Lung (tissue), 12 donors: ENCODE results near the gene GARIN5A. TPM values are rescaled to one million over a fixed set of nuclear protein-coding genes. Genes with fewer than 3 reads are reported as not detected.
A peak's percentile ranks its signal among the peaks of the same experiment; 100 is the strongest.

ENCODE experiments used
- ATAC-seq: fragments of 200-7000 bp; cut with Tn5 transposase; one replicate; pipeline ENCODE4 v1.9.1; 2020; ENCODE audit warnings: moderate number of reproducible peaks; ENCODE audit not compliant: insufficient read depth, low FRiP score
- DNase-seq, 3 donors: peaks; one replicate each; pipeline ENCODE4 v3.0.0-alpha.2; 2013 to 2017
- H3K27ac ChIP-seq, 2 donors: one replicate each; pipeline ENCODE4 v1.5.1; 2013; ENCODE audit warnings: mild to moderate bottlenecking in 2 of 2, moderate library complexity in 2 of 2, control low read depth in 1 of 2, inconsistent platforms in 1 of 2, low read depth in 1 of 2, low read length in 1 of 2
- H3K27me3 ChIP-seq, 3 donors: one replicate each; pipeline ENCODE4 v1.5.1; 2013; ENCODE audit warnings: low read length in 2 of 3; ENCODE audit not compliant: control insufficient read depth in 3 of 3, insufficient read depth in 3 of 3
- H3K36me3 ChIP-seq, 4 donors: one replicate each; pipeline ENCODE4 v1.5.1; 2013; ENCODE audit warnings: low read length in 4 of 4, mild to moderate bottlenecking in 1 of 4, moderate library complexity in 1 of 4; ENCODE audit not compliant: control insufficient read depth in 4 of 4, insufficient read depth in 4 of 4
- H3K4me1 ChIP-seq, 5 donors: one replicate each; pipeline ENCODE4 v1.5.1; 2013; ENCODE audit warnings: low read length in 5 of 5, mild to moderate bottlenecking in 2 of 5, moderate library complexity in 1 of 5; ENCODE audit not compliant: control insufficient read depth in 5 of 5, insufficient read depth in 5 of 5
- H3K4me3 ChIP-seq: one replicate; pipeline ENCODE4 v1.5.1; 2013; ENCODE audit warnings: mild to moderate bottlenecking, control low read depth, moderate library complexity
- H3K9ac ChIP-seq, 2 donors: one replicate each; pipeline ENCODE4 v1.5.1; 2013; ENCODE audit warnings: low read length in 2 of 2, control low read depth in 1 of 2; ENCODE audit not compliant: insufficient read depth in 1 of 2
- H3K9me3 ChIP-seq, 4 donors: one replicate each; pipeline ENCODE4 v1.5.1; 2013; ENCODE audit warnings: low read length in 3 of 4, mild to moderate bottlenecking in 1 of 4, moderate library complexity in 1 of 4; ENCODE audit not compliant: control insufficient read depth in 4 of 4, insufficient read depth in 3 of 4
- WGBS, 2 donors: extraction: QIAGEN DNeasy Blood & Tissue Kit; methylation state at CpG; one replicate each; pipeline ENCODE4 v1.1.7; 2013; 5-methylcytosine and 5-hydroxymethylcytosine counted together
- polyA plus RNA-seq, 2 donors: library from polyadenylated mRNA; stranded (reverse); fragments of 200-250 nt; gene quantifications; one replicate each; pipeline ENCODE4 v1.2.1, GENCODE V29; 2013
- total RNA-seq, 2 donors: library from RNA; depleted of rRNA in 1 of 2; stranded (reverse); fragments of >200 nt in 1 of 2; gene quantifications; one replicate each; pipeline ENCODE4 v1.2.1, GENCODE V29; 2014 to 2021
- TF ChIP-seq, protein P1 (sequence below): IDR thresholded peaks from 2 replicates; pipeline ENCODE4 v1.5.1; 2012; ENCODE audit warnings: mild to moderate bottlenecking; ENCODE audit errors: control extremely low read depth, extremely low read depth
- donor health status: control.
- donor health status: control.
- donor health status: Bipolar disorder and iron deficiency.
- donor health status: healthy.
- donor health status: DM: yes; HTN: yes; CAD: no.

The GARIN5A gene
- total and polyA plus RNA-seq, 4 donors = 1.7 to 5.0 (median 2.4) TPM

DNA sequence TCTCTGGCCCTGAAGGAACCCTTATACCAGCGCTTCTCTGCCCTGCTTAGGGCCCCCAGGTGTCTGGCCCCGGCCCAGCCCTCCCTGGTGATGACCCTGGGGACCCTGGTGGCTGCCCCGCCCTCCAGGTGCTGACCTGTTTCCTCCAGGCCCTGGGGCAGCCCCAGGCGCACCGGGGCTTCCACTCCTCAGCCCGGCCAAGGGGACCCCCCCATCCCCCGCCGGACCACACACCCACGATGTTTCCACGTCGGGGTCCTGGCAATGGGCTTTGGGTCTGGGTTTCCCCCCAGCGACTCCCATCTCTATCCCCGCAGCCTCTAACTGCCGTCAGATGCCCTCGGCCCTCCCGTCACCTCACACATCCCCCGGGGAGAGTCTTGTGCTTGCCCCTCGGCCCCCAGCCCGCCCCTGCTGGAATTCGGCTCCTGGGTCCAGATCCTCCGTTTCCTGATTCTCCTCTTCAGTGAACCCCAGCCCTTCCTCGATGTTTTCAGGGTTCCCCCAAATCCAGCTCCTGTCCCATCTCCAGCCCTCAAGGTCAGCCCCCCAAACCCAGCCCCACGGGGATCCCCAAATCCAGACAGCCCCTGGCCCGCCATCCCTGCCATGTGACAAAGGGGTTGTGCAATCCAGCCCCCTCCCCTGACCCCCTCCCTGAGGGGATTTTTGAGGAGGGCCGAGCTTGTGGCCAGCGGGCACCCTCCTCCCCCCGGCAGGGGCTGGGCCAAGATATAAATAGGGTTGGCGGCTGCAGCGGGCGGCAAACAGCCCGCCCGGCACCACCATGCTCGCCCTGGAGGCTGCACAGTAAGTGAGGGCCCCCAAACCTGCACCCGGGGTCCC is 58.2 kb downstream of the GARIN5A start, which contains the start of gene SPIB:
SPIB (plus strand) TSS at position 763 of the 846 bp plus-strand sequence; CDS start at position 788, 25 bp downstream.
- Histone ChIP-seq H3K27ac (no peak within 1 kb of the TSS), H3K4me3 (no peak within 1 kb of the TSS), H3K4me1 (peaks cover 0 to 4% (median 0%) of the 10 kb centered on the region in 5 donors), H3K36me3 (peaks cover 0 to 2% (median 0%) of the 10 kb centered on the region in 4 donors), H3K9ac (peak within 1 kb of the TSS in 1 of 2 donors; percentile 5), H3K27me3 (peaks cover 0 to 14% (median 12%) of the 10 kb centered on the region in 3 donors), H3K9me3 (no peaks in the 10 kb centered on the region)
- ATAC-seq (no peak), DNase-seq (peak in 2 of 3 donors; percentile 38 to 50)
- TF ChIP-seq, protein P1, sequence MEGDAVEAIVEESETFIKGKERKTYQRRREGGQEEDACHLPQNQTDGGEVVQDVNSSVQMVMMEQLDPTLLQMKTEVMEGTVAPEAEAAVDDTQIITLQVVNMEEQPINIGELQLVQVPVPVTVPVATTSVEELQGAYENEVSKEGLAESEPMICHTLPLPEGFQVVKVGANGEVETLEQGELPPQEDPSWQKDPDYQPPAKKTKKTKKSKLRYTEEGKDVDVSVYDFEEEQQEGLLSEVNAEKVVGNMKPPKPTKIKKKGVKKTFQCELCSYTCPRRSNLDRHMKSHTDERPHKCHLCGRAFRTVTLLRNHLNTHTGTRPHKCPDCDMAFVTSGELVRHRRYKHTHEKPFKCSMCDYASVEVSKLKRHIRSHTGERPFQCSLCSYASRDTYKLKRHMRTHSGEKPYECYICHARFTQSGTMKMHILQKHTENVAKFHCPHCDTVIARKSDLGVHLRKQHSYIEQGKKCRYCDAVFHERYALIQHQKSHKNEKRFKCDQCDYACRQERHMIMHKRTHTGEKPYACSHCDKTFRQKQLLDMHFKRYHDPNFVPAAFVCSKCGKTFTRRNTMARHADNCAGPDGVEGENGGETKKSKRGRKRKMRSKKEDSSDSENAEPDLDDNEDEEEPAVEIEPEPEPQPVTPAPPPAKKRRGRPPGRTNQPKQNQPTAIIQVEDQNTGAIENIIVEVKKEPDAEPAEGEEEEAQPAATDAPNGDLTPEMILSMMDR = no peak
- 27 to 42% methylated on average over 33 to 34 of the region's 34 CpGs for WGBS, 2 donors

DNA sequence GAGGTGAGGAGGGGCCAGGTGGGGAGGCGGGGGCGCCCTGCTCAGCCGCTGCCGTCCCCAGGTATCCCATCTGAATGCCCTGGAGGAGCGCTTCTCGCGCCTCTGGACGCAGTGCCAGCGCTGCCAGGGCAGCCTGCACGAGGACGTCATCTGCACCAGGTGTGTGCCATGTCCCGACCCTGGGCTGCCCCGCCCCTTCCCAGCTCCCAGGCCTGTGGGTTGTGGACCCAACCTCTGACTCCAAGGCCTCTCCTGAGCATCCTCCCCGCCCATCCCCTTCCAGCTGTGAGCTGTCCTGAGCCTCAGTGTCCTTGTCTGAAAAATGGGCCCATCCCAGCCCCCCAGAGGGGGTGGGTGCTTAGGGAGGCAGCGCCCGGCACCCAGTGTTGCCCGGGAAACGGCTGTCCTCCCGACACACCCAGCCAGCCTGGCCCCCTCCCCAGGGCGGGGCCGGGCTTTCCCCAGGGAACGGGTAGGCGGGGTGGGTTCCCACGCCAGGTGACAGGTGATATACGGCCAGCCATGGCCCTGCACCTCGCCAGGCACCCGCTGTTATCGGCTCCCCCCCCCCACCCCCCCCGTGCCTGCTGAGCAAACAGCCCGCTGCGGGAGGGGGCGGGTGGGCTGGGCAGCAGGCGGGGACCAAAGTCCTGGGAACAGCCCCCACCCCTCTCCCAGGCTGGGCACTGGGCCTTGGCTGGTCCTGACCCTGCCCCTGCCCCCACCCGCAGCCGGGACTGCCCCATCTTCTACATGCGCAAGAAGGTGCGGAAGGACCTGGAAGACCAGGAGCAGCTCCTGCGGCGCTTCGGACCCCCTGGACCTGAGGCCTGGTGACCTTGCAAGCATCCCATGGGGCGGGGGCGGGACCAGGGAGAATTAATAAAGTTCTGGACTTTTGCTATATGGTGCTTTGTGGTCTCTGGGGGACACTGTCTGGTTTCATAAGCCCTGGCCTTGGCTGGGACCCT is 59.3 kb downstream of the GARIN5A start:
- no peak for ATAC-seq
- H3K9me3 ChIP-seq = no peaks in the 10 kb centered on the region
- H3K27ac ChIP-seq = no peak overlapping the region
- H3K4me1 ChIP-seq = peaks cover 0 to 4% (median 0%) of the 10 kb centered on the region in 5 donors
- H3K9ac ChIP-seq = no peak overlapping the region
- H3K4me3 ChIP-seq = no peak overlapping the region
- TF ChIP-seq, protein P1 = no peak
- H3K27me3 ChIP-seq = peaks cover 0 to 14% (median 12%) of the 10 kb centered on the region in 3 donors
- WGBS, 2 donors = 72 to 84% methylated on average over 36 to 42 of the region's 42 CpGs
- DNase-seq = no peak
- peaks cover 0 to 9% (median 0%) of the 10 kb centered on the region in 4 donors for H3K36me3 ChIP-seq

Other genes starting within 250 kb of the GARIN5A start
- gene KCNC3, start 147.5 kb downstream of the GARIN5A start, total RNA-seq = 10 to 100 TPM in 1 of 2 donors, 1 to 10 TPM in 1; 4.6 to 13.2 TPM
- 1 to 10 TPM; 2.6 to 5.7 TPM for gene KCNC3, start 147.5 kb downstream of the GARIN5A start, polyA plus RNA-seq
- gene NAPSA, start 111.2 kb downstream of the GARIN5A start, total RNA-seq = 1,000 to 10,000 TPM in 1 of 2 donors, 100 to 1,000 TPM in 1; 655 to 1,838 TPM
- gene NAPSA, start 111.2 kb downstream of the GARIN5A start, polyA plus RNA-seq = 1,000 to 10,000 TPM; 1,027 to 2,584 TPM
- 10 to 100 TPM; 52.5 to 96.4 TPM for gene NR1H2, start 100.4 kb downstream of the GARIN5A start, total RNA-seq
- gene NR1H2, start 100.4 kb downstream of the GARIN5A start, polyA plus RNA-seq = 100 to 1,000 TPM; 103 to 114 TPM
- gene POLD1, start 92.5 kb downstream of the GARIN5A start, total RNA-seq = 10 to 100 TPM; 20.2 to 49.3 TPM
- gene POLD1, start 92.5 kb downstream of the GARIN5A start, polyA plus RNA-seq = 10 to 100 TPM; 28.7 to 55.1 TPM
- 10 to 100 TPM in 1 of 2 donors, under 1 TPM in 1; 0.31 to 10.5 TPM for gene SPIB, start 57.9 kb downstream of the GARIN5A start, total RNA-seq
- gene SPIB, start 57.9 kb downstream of the GARIN5A start, polyA plus RNA-seq = under 1 TPM; 0.22 to 0.98 TPM
- under 1 TPM; 0.21 to 0.91 TPM for gene MYBPC2, start 44.0 kb downstream of the GARIN5A start, total RNA-seq
- under 1 TPM; 0.04 to 0.55 TPM for gene MYBPC2, start 44.0 kb downstream of the GARIN5A start, polyA plus RNA-seq
- gene EMC10, start 341 bp downstream of the GARIN5A start, total RNA-seq = 100 to 1,000 TPM in 1 of 2 donors, 10 to 100 TPM in 1; 62.2 to 165 TPM
- gene EMC10, start 341 bp downstream of the GARIN5A start, polyA plus RNA-seq = 100 to 1,000 TPM; 133 to 140 TPM
- 10 to 100 TPM in 1 of 2 donors, 1 to 10 TPM in 1; 9.8 to 66.9 TPM for gene JOSD2, start 34.3 kb upstream of the GARIN5A start, total RNA-seq
- 10 to 100 TPM; 60.2 to 76.8 TPM for gene JOSD2, start 34.3 kb upstream of the GARIN5A start, polyA plus RNA-seq
- not detected for gene ASPDH, start 37.1 kb upstream of the GARIN5A start, total RNA-seq
- not detected for gene ASPDH, start 37.1 kb upstream of the GARIN5A start, polyA plus RNA-seq
- 10 to 100 TPM in 1 of 2 donors, 1 to 10 TPM in 1; 2.5 to 10.8 TPM for gene LRRC4B, start 91.6 kb upstream of the GARIN5A start, total RNA-seq
- 1 to 10 TPM; 1.7 to 3.0 TPM for gene LRRC4B, start 91.6 kb upstream of the GARIN5A start, polyA plus RNA-seq
- 1 to 10 TPM in 1 of 2 donors, under 1 TPM in 1; 0.60 to 1.5 TPM for gene SYT3, start 163.0 kb upstream of the GARIN5A start, total RNA-seq
- under 1 TPM; 0.23 to 0.81 TPM for gene SYT3, start 163.0 kb upstream of the GARIN5A start, polyA plus RNA-seq
- gene C19orf81, start 172.6 kb upstream of the GARIN5A start, total RNA-seq = 1 to 10 TPM in 1 of 2 donors, not detected in 1; 2.5 TPM
- 1 to 10 TPM; 1.3 to 1.7 TPM for gene C19orf81, start 172.6 kb upstream of the GARIN5A start, polyA plus RNA-seq
- 1 to 10 TPM in 1 of 2 donors, under 1 TPM in 1; 0.15 to 1.2 TPM for gene SHANK1, start 243.0 kb upstream of the GARIN5A start, total RNA-seq
- gene SHANK1, start 243.0 kb upstream of the GARIN5A start, polyA plus RNA-seq = under 1 TPM; 0.18 to 0.24 TPM
- gene CLEC11A, start 246.5 kb upstream of the GARIN5A start, total RNA-seq = 10 to 100 TPM in 1 of 2 donors, 1 to 10 TPM in 1; 7.7 to 24.6 TPM
- gene CLEC11A, start 246.5 kb upstream of the GARIN5A start, polyA plus RNA-seq = 10 to 100 TPM in 1 of 2 donors, 1 to 10 TPM in 1; 8.5 to 13.7 TPM